Cardiac muscle cell (in vitro differentiated cells and primary cell): ENCODE data around the gene TFG. TPM values are rescaled to one million over a fixed set of nuclear protein-coding genes. Genes with fewer than 3 reads are reported as not detected.

ENCODE experiments used
- DNase-seq, 2 donors: peaks; one replicate each; pipeline versions ENCODE4 v3.0.0 to v3.0.0-alpha.2; 2010 to 2017; ENCODE audit warnings: low read depth in 1 of 2, low spot score in 1 of 2
- H3K27ac ChIP-seq: fragments of 200-600 bp; sonication (generic); 2 replicates; pipeline ENCODE4 v1.5.1; 2016
- H3K27me3 ChIP-seq: fragments of 200-600 bp; sonication (generic); 2 replicates; pipeline ENCODE4 v1.6.0; 2016; ENCODE audit warnings: control low read depth
- H3K36me3 ChIP-seq: fragments of 200-600 bp; sonication (generic); 2 replicates; pipeline ENCODE4 v1.5.1; 2016; ENCODE audit warnings: control low read depth
- H3K4me1 ChIP-seq: fragments of 200-600 bp; sonication (generic); 2 replicates; pipeline ENCODE4 v1.8.1; 2017; ENCODE audit warnings: low read depth, mild to moderate bottlenecking, mixed run types
- H3K4me3 ChIP-seq: fragments of 200-600 bp; sonication (generic); 2 replicates; pipeline ENCODE4 v1.5.1; 2016; ENCODE audit warnings: mild to moderate bottlenecking
- H3K9me3 ChIP-seq: fragments of 200-600 bp; sonication (generic); 2 replicates; pipeline ENCODE4 v1.5.1; 2017; ENCODE audit warnings: low read depth, mild to moderate bottlenecking, control low read depth
- polyA plus RNA-seq: library from polyadenylated mRNA; unstranded; fragments of >200 nt; fragmentation: Nextera tagmentation; extraction: Ambion mirVana; gene quantifications from 2 replicates; pipeline ENCODE4 v1.2.1, GENCODE V29; 2016
- total RNA-seq: library from RNA; depleted of rRNA; stranded (reverse); fragments of >200 nt; gene quantifications from 2 replicates; pipeline ENCODE4 v1.2.3, GENCODE V29; 2016
- TF ChIP-seq, protein P1 (sequence below): IDR thresholded peaks from 2 replicates; pipeline ENCODE4 v1.5.1; 2012; ENCODE audit warnings: low read depth, mild to moderate bottlenecking, low read length

The TFG gene
- total and polyA plus RNA-seq, 2 experiments from 2014 or later = 136 to 365 TPM

DNA sequence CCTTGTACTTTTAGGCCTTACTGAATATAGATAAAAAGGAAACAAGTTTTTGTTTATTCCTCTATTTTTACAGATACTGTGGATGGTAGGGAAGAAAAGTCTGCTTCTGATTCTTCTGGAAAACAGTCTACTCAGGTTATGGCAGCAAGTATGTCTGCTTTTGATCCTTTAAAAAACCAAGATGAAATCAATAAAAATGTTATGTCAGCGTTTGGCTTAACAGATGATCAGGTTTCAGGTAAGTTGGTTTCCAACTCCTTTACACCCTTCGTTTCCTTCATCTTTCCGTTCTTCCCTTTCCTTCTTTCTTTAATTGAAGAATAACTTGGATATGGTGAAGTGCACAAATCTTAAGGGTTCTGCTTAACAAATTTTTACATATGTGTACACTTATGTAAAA, 23.1 kb downstream of the TFG start:
- DNase-seq = no peak
- Histone ChIP-seq H3K36me3 (peaks cover 52% of the 10 kb centered on the region), H3K4me1 (peaks cover 59% of the 10 kb centered on the region), H3K27ac (no peak overlapping the region), H3K27me3 (no peaks in the 10 kb centered on the region), H3K9me3 (no peaks in the 10 kb centered on the region), H3K4me3 (no peak overlapping the region)
- TF ChIP-seq, protein P1, sequence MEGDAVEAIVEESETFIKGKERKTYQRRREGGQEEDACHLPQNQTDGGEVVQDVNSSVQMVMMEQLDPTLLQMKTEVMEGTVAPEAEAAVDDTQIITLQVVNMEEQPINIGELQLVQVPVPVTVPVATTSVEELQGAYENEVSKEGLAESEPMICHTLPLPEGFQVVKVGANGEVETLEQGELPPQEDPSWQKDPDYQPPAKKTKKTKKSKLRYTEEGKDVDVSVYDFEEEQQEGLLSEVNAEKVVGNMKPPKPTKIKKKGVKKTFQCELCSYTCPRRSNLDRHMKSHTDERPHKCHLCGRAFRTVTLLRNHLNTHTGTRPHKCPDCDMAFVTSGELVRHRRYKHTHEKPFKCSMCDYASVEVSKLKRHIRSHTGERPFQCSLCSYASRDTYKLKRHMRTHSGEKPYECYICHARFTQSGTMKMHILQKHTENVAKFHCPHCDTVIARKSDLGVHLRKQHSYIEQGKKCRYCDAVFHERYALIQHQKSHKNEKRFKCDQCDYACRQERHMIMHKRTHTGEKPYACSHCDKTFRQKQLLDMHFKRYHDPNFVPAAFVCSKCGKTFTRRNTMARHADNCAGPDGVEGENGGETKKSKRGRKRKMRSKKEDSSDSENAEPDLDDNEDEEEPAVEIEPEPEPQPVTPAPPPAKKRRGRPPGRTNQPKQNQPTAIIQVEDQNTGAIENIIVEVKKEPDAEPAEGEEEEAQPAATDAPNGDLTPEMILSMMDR = no peak

DNA sequence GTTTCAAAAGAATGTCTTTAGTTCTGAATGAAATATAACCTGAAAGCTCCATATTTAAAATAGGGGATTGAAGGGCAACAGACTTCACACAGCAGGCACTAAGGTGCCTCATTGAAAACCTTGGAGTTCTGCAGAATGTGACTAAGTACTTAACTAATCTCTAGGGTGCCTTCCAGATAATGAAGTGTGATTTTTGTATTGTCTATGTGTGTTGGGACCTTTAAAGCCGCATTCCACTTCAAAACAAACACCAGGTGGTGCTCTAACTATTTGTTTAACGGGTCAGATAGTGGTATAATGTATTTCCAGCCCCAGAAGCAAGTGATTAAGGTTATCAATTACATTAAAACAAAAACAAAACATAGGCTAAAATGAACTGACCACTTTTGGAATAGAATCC, 28.0 kb downstream of the TFG start:
- DNase-seq = peak; percentile 45 to 53

DNA sequence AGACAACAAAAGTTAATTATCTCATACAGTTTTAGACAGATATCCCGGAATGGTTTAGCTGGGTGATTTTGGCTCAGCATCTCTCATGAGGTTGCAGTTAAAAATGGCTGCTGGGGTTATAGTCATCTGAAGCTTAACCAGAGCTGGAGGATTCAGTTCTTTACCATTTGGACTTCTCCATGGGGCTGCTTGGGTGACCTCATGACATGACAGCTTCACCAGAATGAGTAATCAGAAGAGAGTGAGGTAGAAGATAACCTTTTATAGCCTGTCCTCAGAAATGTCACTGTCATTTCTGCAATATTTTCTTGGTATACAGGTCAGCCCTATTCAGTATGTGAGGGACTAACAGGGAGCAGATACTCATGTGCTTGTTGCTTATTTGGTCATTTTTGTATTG, 30.9 kb downstream of the TFG start:
- H3K27me3 ChIP-seq = no peaks in the 10 kb centered on the region
- peaks cover 31% of the 10 kb centered on the region for H3K4me1 ChIP-seq
- DNase-seq = no peak
- no peaks in the 10 kb centered on the region for H3K9me3 ChIP-seq
- no peak overlapping the region for H3K4me3 ChIP-seq
- no peak overlapping the region for H3K27ac ChIP-seq
- TF ChIP-seq, protein P1 = no peak
- H3K36me3 ChIP-seq = peaks cover 55% of the 10 kb centered on the region

More for the DNA sequence above, 28.0 kb downstream of the TFG start:
- TF ChIP-seq, protein P1 = peak; percentile 45
- peaks cover 53% of the 10 kb centered on the region for H3K4me1 ChIP-seq
- peaks cover 57% of the 10 kb centered on the region for H3K36me3 ChIP-seq
- no peak overlapping the region for H3K4me3 ChIP-seq
- H3K27me3 ChIP-seq = no peaks in the 10 kb centered on the region
- no peaks in the 10 kb centered on the region for H3K9me3 ChIP-seq
- no peak overlapping the region for H3K27ac ChIP-seq

DNA sequence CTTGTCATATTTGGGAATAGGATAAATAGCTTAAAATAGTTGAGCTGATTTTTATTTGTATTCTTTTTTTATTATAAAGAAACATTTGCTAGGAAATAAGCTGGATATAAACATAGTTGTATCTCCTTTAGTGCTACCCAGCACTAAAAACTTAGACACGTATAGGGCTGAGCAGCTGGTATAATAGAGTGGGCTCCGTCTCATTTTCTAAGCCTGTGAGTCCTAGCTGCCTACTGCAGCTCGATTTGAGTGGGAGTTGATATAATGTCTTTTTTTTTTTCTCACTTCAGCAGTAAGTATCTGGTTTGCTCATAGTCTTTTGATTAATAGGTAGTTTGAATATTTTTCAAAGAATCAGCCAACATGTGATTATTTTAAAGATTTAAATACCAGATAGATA, 34.2 kb downstream of the TFG start:
- Histone ChIP-seq H3K4me3 (no peak overlapping the region), H3K4me1 (peaks cover 6% of the 10 kb centered on the region), H3K27ac (no peak overlapping the region), H3K36me3 (peaks cover 68% of the 10 kb centered on the region), H3K9me3 (no peaks in the 10 kb centered on the region), H3K27me3 (no peaks in the 10 kb centered on the region)
- no peak for DNase-seq
- TF ChIP-seq, protein P1 = no peak

DNA sequence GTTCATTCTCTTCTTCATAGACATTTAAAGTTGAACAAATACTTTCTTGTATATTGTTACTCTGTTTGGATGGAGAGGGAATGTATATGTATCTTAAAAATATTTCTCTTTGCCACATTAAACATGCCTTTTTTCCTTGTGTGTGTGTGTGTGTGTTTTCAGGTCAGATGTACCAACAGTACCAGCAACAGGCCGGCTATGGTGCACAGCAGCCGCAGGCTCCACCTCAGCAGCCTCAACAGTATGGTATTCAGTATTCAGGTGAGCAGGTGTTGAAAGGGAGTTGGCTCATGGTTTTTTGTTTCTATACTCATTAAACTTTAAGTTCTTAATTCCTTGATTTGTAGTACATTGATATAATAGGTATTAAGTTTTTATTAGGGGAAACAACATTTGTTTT, 35.4 kb downstream of the TFG start:
- H3K36me3 ChIP-seq = peaks cover 68% of the 10 kb centered on the region
- H3K9me3 ChIP-seq = no peaks in the 10 kb centered on the region
- H3K4me3 ChIP-seq = no peak overlapping the region
- no peak overlapping the region for H3K27ac ChIP-seq
- no peaks in the 10 kb centered on the region for H3K27me3 ChIP-seq
- TF ChIP-seq, protein P1 = no peak
- H3K4me1 ChIP-seq = no peaks in the 10 kb centered on the region
- DNase-seq = no peak

DNA sequence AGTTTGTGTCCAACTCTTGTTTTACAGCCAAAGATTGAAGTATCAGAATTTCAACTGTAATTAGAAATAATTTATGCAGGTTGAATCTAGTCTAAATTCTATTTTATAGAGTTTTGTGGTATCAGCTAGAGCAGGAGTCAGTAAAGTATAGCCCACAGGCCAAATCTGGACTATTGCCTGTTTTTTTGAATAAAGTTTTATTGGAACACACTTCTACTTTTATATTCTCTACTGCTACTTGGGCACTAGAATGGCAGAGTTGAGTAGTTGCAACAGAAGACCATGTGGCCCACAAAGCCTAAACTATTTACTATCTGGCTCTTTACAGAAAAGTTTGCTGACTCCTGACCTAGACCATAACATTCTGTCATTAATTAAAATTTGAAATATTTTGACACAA, 36.3 kb downstream of the TFG start:
- no peak overlapping the region for H3K4me3 ChIP-seq
- H3K27me3 ChIP-seq = no peaks in the 10 kb centered on the region
- H3K4me1 ChIP-seq = no peaks in the 10 kb centered on the region
- H3K27ac ChIP-seq = peak overlapping the region; percentile 31
- no peak for DNase-seq
- TF ChIP-seq, protein P1 = no peak
- H3K36me3 ChIP-seq = peaks cover 70% of the 10 kb centered on the region
- no peaks in the 10 kb centered on the region for H3K9me3 ChIP-seq
